GM23338 (cell line): ENCODE measurements around the gene MRPL20. TPM values are rescaled to one million over a fixed set of nuclear protein-coding genes. Genes with fewer than 3 reads are reported as not detected.

Experiments
- ATAC-seq: fragments of 200-7000 bp; cut with Tn5 transposase; 3 replicates; pipeline ENCODE4 v1.9.1; 2020
- DNase-seq: peaks from one replicate; pipeline ENCODE4 v3.0.0-alpha.2; 2015; ENCODE audit warnings: low spot score
- H2AFZ ChIP-seq: fragments of 200-600 bp; sonication (generic); 2 replicates; pipeline ENCODE4 v1.8.0; 2016; ENCODE audit warnings: antibody characterized with exemption, mild to moderate bottlenecking, moderate library complexity
- H3F3A ChIP-seq: fragments of 200-600 bp; sonication (generic); replicated peaks from 2 replicates; pipeline ENCODE4 v1.8.0; 2017; ENCODE audit warnings: antibody characterized with exemption, mixed run types, low read depth
- H3K27ac ChIP-seq: fragments of 200-600 bp; sonication (generic); 2 replicates; pipeline ENCODE4 v1.6.1; 2016; ENCODE audit warnings: low read depth
- H3K27me3 ChIP-seq: fragments of 200-600 bp; sonication (generic); 2 replicates; pipeline ENCODE4 v1.8.0; 2016; ENCODE audit warnings: mild to moderate bottlenecking, mixed run types, moderate library complexity; ENCODE audit not compliant: insufficient read depth
- H3K36me3 ChIP-seq: fragments of 200-600 bp; sonication (generic); 2 replicates; pipeline ENCODE4 v1.8.0; 2016; ENCODE audit warnings: mild to moderate bottlenecking; ENCODE audit not compliant: insufficient read depth
- H3K4me1 ChIP-seq: fragments of 200-600 bp; sonication (generic); 2 replicates; pipeline ENCODE4 v1.8.0; 2016; ENCODE audit warnings: mild to moderate bottlenecking, moderate library complexity; ENCODE audit not compliant: insufficient read depth
- H3K4me2 ChIP-seq: fragments of 200-600 bp; sonication (generic); 2 replicates; pipeline ENCODE4 v1.7.1; 2017; ENCODE audit warnings: mixed run types
- H3K4me3 ChIP-seq: fragments of 200-600 bp; sonication (generic); 2 replicates; pipeline ENCODE4 v1.6.1; 2016; ENCODE audit warnings: mixed run types
- H3K79me2 ChIP-seq: fragments of 200-600 bp; sonication (generic); replicated peaks from 2 replicates; pipeline ENCODE4 v1.8.0; 2017; ENCODE audit warnings: mild to moderate bottlenecking; ENCODE audit not compliant: insufficient read depth
- H3K9me2 ChIP-seq: fragments of 200-600 bp; sonication (generic); 2 replicates; pipeline ENCODE4 v1.8.0; 2017; ENCODE audit not compliant: insufficient read depth
- H4K20me1 ChIP-seq: fragments of 200-600 bp; sonication (generic); replicated peaks from 2 replicates; pipeline ENCODE4 v1.8.0; 2017; ENCODE audit warnings: mild to moderate bottlenecking; ENCODE audit not compliant: insufficient read depth
- H3K27ac Mint-ChIP-seq: 2 replicates; pipeline ENCODE4 v1.8.0; 2020; ENCODE audit warnings: inconsistent platforms, mild to moderate bottlenecking, moderate library complexity, mixed read lengths
- H3K27me3 Mint-ChIP-seq: 3 replicates; pipeline ENCODE4 v1.8.0; 2022; ENCODE audit warnings: low read depth, mild to moderate bottlenecking, moderate library complexity, mixed read lengths, inconsistent platforms; ENCODE audit not compliant: insufficient read depth, poor library complexity
- H3K36me3 Mint-ChIP-seq: 3 replicates; pipeline ENCODE4 v1.8.0; 2021; ENCODE audit warnings: low read depth, mild to moderate bottlenecking, inconsistent platforms, moderate library complexity, mixed read lengths
- H3K4me1 Mint-ChIP-seq: 3 replicates; pipeline ENCODE4 v1.8.0; 2020; ENCODE audit warnings: mild to moderate bottlenecking, inconsistent platforms, mixed read lengths
- H3K4me3 Mint-ChIP-seq: 3 replicates; pipeline ENCODE4 v1.8.0; 2021; ENCODE audit warnings: moderate library complexity, mild to moderate bottlenecking, inconsistent platforms, mixed read lengths
- H3K9me3 Mint-ChIP-seq: 3 replicates; pipeline ENCODE4 v1.8.0; 2020; ENCODE audit warnings: moderate library complexity, mild to moderate bottlenecking, inconsistent platforms, mixed read lengths
- CREB1 ChIP-seq: fragments of 250-450 bp; sonication (Bioruptor Pico); IDR thresholded peaks from 2 replicates; pipeline ENCODE4 v1.5.0; 2020; ENCODE audit warnings: low read depth, mild to moderate bottlenecking, moderate library complexity
- ETS1 ChIP-seq: IDR thresholded peaks from 2 replicates; pipeline ENCODE4 v1.6.1; 2016; ENCODE audit warnings: antibody characterized with exemption
- EZH2phosphoT487 ChIP-seq: fragments of 200-600 bp; sonication (generic); IDR thresholded peaks from one replicate; pipeline ENCODE4 v1.8.1; 2018; ENCODE audit warnings: antibody characterized with exemption; ENCODE audit not compliant: unreplicated experiment
- POLR2AphosphoS5 ChIP-seq: IDR thresholded peaks from 2 replicates; pipeline ENCODE4 v1.6.1; 2016; ENCODE audit warnings: antibody characterized with exemption, low read depth
- ZNF331 ChIP-seq: fragments of 250-450 bp; sonication (Bioruptor Pico); IDR thresholded peaks from 2 replicates; pipeline ENCODE4 v1.5.0; 2020; ENCODE audit warnings: low read depth, mild to moderate bottlenecking, moderate library complexity
- polyA plus RNA-seq: library from polyadenylated mRNA; unstranded; fragments of >200 nt; fragmentation: Nextera tagmentation; extraction: Ambion mirVana; gene quantifications from 2 replicates; pipeline ENCODE4 v1.2.1, GENCODE V29; 2016
- total RNA-seq: library from RNA; depleted of rRNA; stranded (reverse); fragments of >200 nt; shearing (Covaris generic); gene quantifications from 2 replicates; pipeline ENCODE4 v1.2.3, GENCODE V29; 2014
- TF ChIP-seq, protein P1 (sequence below): IDR thresholded peaks from one replicate; pipeline ENCODE4 v1.6.1; 2018; ENCODE audit warnings: antibody characterized with exemption; ENCODE audit not compliant: unreplicated experiment
- TF ChIP-seq, protein P2 (sequence below), 2 experiments: fragments of 200-600 bp in 1 of 2; sonication (generic) in 1 of 2; conservative IDR thresholded peaks; 2 replicates each; pipeline versions ENCODE4 v1.5.1 to v1.6.1; 2016 to 2017; ENCODE audit warnings: antibody characterized with exemption in 2 of 2, low read depth in 2 of 2, mild to moderate bottlenecking in 2 of 2, moderate library complexity in 1 of 2

MRPL20 gene
- total and polyA plus RNA-seq, 2 experiments from 2014 or later, result 173 to 319 TPM

DNA sequence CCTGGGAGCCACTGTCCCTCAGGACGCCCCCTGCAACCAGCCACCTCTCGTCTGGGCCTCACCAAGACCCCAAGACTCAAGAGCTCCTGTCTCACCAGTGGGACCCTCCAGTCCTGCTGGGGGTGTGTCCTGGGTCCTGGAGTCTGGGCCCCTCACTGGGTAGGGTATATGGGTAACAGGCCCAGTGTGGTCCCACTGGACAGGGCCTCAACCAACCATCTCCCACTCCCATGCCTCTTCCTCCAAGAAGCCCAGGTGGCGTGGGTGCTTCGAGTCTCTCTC, 27.7 kb upstream of the MRPL20 start (continued):
- TF ChIP-seq, protein P1, sequence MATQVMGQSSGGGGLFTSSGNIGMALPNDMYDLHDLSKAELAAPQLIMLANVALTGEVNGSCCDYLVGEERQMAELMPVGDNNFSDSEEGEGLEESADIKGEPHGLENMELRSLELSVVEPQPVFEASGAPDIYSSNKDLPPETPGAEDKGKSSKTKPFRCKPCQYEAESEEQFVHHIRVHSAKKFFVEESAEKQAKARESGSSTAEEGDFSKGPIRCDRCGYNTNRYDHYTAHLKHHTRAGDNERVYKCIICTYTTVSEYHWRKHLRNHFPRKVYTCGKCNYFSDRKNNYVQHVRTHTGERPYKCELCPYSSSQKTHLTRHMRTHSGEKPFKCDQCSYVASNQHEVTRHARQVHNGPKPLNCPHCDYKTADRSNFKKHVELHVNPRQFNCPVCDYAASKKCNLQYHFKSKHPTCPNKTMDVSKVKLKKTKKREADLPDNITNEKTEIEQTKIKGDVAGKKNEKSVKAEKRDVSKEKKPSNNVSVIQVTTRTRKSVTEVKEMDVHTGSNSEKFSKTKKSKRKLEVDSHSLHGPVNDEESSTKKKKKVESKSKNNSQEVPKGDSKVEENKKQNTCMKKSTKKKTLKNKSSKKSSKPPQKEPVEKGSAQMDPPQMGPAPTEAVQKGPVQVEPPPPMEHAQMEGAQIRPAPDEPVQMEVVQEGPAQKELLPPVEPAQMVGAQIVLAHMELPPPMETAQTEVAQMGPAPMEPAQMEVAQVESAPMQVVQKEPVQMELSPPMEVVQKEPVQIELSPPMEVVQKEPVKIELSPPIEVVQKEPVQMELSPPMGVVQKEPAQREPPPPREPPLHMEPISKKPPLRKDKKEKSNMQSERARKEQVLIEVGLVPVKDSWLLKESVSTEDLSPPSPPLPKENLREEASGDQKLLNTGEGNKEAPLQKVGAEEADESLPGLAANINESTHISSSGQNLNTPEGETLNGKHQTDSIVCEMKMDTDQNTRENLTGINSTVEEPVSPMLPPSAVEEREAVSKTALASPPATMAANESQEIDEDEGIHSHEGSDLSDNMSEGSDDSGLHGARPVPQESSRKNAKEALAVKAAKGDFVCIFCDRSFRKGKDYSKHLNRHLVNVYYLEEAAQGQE, result no peak

DNA sequence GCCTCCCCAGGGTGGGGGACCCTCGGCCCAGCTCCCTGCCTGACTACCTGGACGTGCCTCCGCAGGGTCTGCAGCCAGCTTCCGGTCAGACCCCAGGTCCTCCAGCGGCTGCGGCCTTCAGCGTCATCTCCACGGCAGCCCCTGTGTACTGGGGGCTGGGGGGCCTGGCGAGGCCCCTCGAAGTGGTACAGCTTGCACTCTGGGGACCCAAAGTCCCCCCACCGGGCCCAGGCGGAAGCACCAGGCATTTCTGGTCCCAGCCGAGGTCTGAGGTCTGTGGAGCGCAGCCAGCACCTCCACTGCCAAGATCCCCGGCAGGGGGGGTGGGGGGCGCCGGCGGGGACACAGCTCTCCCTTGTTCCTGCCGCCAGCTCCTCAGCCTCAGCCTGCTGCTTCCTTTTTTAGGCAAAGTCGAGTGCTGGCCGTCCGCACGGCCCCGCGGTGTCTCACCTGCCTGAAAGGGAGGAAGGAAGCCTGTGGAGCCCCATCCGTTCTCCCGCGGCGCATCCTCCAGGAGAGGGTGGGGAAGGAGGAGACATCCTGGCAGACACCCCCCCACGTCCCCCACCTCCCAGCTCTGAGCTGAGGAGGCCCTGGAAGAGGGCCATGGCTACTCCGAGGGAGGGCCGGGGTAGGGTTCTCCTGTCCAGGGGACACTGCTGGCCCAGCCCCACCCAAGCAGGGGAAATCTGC, 27.2 kb upstream of the MRPL20 start:
- Histone ChIP-seq H4K20me1 (no peaks in the 10 kb centered on the region), H3K4me1 (peaks cover 39% of the 10 kb centered on the region), H3K27me3 (no peaks in the 10 kb centered on the region), H2AFZ (no peak overlapping the region), H3F3A (peaks cover 25% of the 10 kb centered on the region), H3K79me2 (0 out of 2 replicates have a peak, but pooled peaks cover 2% of the 10 kb centered on the region), H3K27ac (peak overlapping the region; percentile 63), H3K4me2 (peak overlapping the region; percentile 88), H3K4me3 (peak overlapping the region; percentile 68), H3K9me2 (no peaks in the 10 kb centered on the region), H3K36me3 (no peaks in the 10 kb centered on the region)
- H3K9me3 Mint-ChIP-seq, result peaks cover 5% of the 10 kb centered on the region; the same call in 1 of the 3 replicates
- H3K27me3 Mint-ChIP-seq, result peaks cover 19% of the 10 kb centered on the region
- TF ChIP-seq ETS1 (0 out of 2 replicates have a peak, but pooled peaks have one; percentile 26), CREB1 (CRISPR knock-in tag) (no peak)
- TF ChIP-seq, protein P2, sequence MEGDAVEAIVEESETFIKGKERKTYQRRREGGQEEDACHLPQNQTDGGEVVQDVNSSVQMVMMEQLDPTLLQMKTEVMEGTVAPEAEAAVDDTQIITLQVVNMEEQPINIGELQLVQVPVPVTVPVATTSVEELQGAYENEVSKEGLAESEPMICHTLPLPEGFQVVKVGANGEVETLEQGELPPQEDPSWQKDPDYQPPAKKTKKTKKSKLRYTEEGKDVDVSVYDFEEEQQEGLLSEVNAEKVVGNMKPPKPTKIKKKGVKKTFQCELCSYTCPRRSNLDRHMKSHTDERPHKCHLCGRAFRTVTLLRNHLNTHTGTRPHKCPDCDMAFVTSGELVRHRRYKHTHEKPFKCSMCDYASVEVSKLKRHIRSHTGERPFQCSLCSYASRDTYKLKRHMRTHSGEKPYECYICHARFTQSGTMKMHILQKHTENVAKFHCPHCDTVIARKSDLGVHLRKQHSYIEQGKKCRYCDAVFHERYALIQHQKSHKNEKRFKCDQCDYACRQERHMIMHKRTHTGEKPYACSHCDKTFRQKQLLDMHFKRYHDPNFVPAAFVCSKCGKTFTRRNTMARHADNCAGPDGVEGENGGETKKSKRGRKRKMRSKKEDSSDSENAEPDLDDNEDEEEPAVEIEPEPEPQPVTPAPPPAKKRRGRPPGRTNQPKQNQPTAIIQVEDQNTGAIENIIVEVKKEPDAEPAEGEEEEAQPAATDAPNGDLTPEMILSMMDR (conservative IDR thresholded peaks at IDR 0.05; ENCODE audit: low read depth in 2 of 2), result no peak
- peak overlapping the region; percentile 72 for H3K4me3 Mint-ChIP-seq
- no peak overlapping the region for H3K27ac Mint-ChIP-seq
- peaks cover 39% of the 10 kb centered on the region for H3K4me1 Mint-ChIP-seq
- no peaks in the 10 kb centered on the region for H3K36me3 Mint-ChIP-seq
- peak; percentile 72 for DNase-seq
- peak; percentile 33 for ATAC-seq

DNA sequence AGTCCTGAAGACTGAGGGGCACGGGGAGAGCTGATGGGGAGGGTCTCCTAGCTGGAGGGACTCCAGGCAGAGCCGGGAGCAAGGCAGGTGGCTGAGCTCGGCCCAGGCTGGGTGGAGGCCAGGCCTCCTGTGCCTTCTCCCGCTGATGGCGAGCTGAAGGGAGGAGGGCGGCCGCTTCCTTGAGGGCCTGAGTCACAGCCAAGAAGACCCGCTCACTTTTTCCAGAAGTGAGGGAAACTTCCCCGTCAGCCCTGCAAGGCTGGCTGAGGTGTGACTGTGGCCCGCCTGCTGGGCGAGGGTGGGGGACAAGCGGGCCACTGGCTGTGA, 26.7 kb upstream of the MRPL20 start:
- H3K79me2 ChIP-seq, result 0 out of 2 replicates have a peak, but pooled peaks cover 2% of the 10 kb centered on the region
- 0 out of 2 replicates have a peak overlapping the region, but pooled peaks have one; percentile 44 for H3K27ac Mint-ChIP-seq
- H3K36me3 Mint-ChIP-seq, result no peaks in the 10 kb centered on the region
- peak overlapping the region; percentile 72; the same call in 2 of the 3 replicates for H3K4me3 Mint-ChIP-seq
- peak overlapping the region; percentile 68 for H3K4me3 ChIP-seq
- H3K9me2 ChIP-seq, result no peaks in the 10 kb centered on the region
- no peaks in the 10 kb centered on the region for H4K20me1 ChIP-seq
- peaks cover 39% of the 10 kb centered on the region for H3K4me1 Mint-ChIP-seq
- H3K9me3 Mint-ChIP-seq, result peaks cover 5% of the 10 kb centered on the region
- H3K4me1 ChIP-seq, result peaks cover 39% of the 10 kb centered on the region
- peaks cover 25% of the 10 kb centered on the region for H3F3A ChIP-seq
- H3K36me3 ChIP-seq, result no peaks in the 10 kb centered on the region
- no peaks in the 10 kb centered on the region for H3K27me3 ChIP-seq
- peaks cover 23% of the 10 kb centered on the region for H3K27me3 Mint-ChIP-seq
- peak overlapping the region; percentile 81; the same call in 1 of the 2 replicates for H3K27ac ChIP-seq
- ATAC-seq (peak; percentile 2), DNase-seq (no peak)
- peak overlapping the region; percentile 88 for H3K4me2 ChIP-seq
- H2AFZ ChIP-seq, result no peak overlapping the region
- TF ChIP-seq EZH2phosphoT487 (no peak), POLR2AphosphoS5 (no peak), ZNF331 (CRISPR knock-in tag) (no peak)
